Inferior parietal cortex (tissue), 1 donor: ENCODE results near the gene MYO1E.
A peak's percentile ranks its signal among the peaks of the same experiment; 100 is the strongest.
"Not testable (repeated sequence)": the region's sequence is repeated elsewhere in the genome, so short reads cannot be mapped to it uniquely, and the experiment has no call there.

Experiments used
- DNase-seq: peaks from one replicate; pipeline ENCODE4 v3.0.0-alpha.2; 2016; ENCODE audit errors: extremely low spot score

Gene MYO1E

GRCh38 chr15:59166601-59167265 lies 205.9 kb downstream of the MYO1E start:
- no peak for DNase-seq

- DNase-seq, result no peak
These were observed 206.5 kb downstream of the MYO1E start for GRCh38 chr15:59166166-59166565.

- no peak for DNase-seq
These were observed 206.9 kb downstream of the MYO1E start for GRCh38 chr15:59165726-59166125.

GRCh38 chr15:59162080-59162479 lies 210.6 kb downstream of the MYO1E start:
- DNase-seq, result not testable (repeated sequence)

- DNase-seq, result no peak
These were observed 211.6 kb downstream of the MYO1E start for GRCh38 chr15:59160880-59161593.

- DNase-seq, result no peak
These were observed 213.5 kb downstream of the MYO1E start for GRCh38 chr15:59159210-59159609.

GRCh38 chr15:59158701-59159034 lies 214.0 kb downstream of the MYO1E start:
- DNase-seq, result no peak

- DNase-seq, result no peak
These were observed 214.6 kb downstream of the MYO1E start for GRCh38 chr15:59157840-59158700.

- no peak for DNase-seq
These were observed 215.3 kb downstream of the MYO1E start for GRCh38 chr15:59157396-59157795.

GRCh38 chr15:59155431-59155830 lies 217.2 kb downstream of the MYO1E start:
- DNase-seq, result no peak

- DNase-seq, result no peak
These were observed 218.4 kb downstream of the MYO1E start for GRCh38 chr15:59154243-59154642.

GRCh38 chr15:59153466-59153865 lies 219.2 kb downstream of the MYO1E start:
- no peak for DNase-seq

- DNase-seq, result no peak
These were observed 219.8 kb downstream of the MYO1E start for GRCh38 chr15:59152694-59153450.

GRCh38 chr15:59150185-59150584 lies 222.5 kb downstream of the MYO1E start:
- peak; percentile 63 for DNase-seq

- no peak for DNase-seq
These were observed 224.4 kb downstream of the MYO1E start for GRCh38 chr15:59148153-59148833.

GRCh38 chr15:59147666-59148065 lies 225.0 kb downstream of the MYO1E start:
- no peak for DNase-seq

GRCh38 chr15:59144594-59144993 lies 228.1 kb downstream of the MYO1E start:
- not testable (repeated sequence) for DNase-seq

- no peak for DNase-seq
These were observed 229.4 kb downstream of the MYO1E start for GRCh38 chr15:59143281-59143680.

- no peak for DNase-seq
These were observed 232.0 kb downstream of the MYO1E start for GRCh38 chr15:59140422-59141226.

- no peak for DNase-seq
These were observed 234.4 kb downstream of the MYO1E start for GRCh38 chr15:59138243-59138642.
